SJSA1 (cell line): Measurements from ENCODE around the gene ACOXL. TPM values are rescaled to one million over a fixed set of nuclear protein-coding genes. Genes with fewer than 3 reads are reported as not detected.

Experiments
- DNase-seq, 2 experiments: peaks; one replicate each; pipeline ENCODE4 v3.0.0-alpha.2; 2015 to 2020; ENCODE audit warnings: low spot score in 2 of 2, low read depth in 1 of 2
- H3K27ac ChIP-seq: fragments of 250-450 bp; sonication (Bioruptor Pico); 2 replicates; pipeline ENCODE4 v1.5.1; 2020; ENCODE audit warnings: mild to moderate bottlenecking, moderate library complexity
- H3K27me3 ChIP-seq: fragments of 250-450 bp; sonication (Bioruptor Pico); replicated peaks from 2 replicates; pipeline ENCODE4 v1.5.1; 2020; ENCODE audit warnings: mild to moderate bottlenecking, moderate library complexity
- H3K36me3 ChIP-seq: fragments of 250-450 bp; sonication (Bioruptor Pico); 2 replicates; pipeline ENCODE4 v1.5.1; 2020; ENCODE audit warnings: mild to moderate bottlenecking
- H3K4me1 ChIP-seq: fragments of 250-450 bp; sonication (Bioruptor Pico); replicated peaks from 2 replicates; pipeline ENCODE4 v1.6.1; 2021; ENCODE audit warnings: mild to moderate bottlenecking
- H3K4me3 ChIP-seq: fragments of 250-450 bp; sonication (Bioruptor Pico); 2 replicates; pipeline ENCODE4 v1.5.1; 2020; ENCODE audit warnings: mild to moderate bottlenecking
- H3K9me3 ChIP-seq: fragments of 250-450 bp; sonication (Bioruptor Pico); replicated peaks from 2 replicates; pipeline ENCODE4 v1.5.1; 2020; ENCODE audit warnings: mild to moderate bottlenecking
- total RNA-seq: library from RNA; depleted of rRNA; stranded (reverse); fragments of >200 nt; shearing (Covaris generic); gene quantifications from 2 replicates; pipeline ENCODE4 v1.2.3, GENCODE V29; 2014

The ACOXL gene
- total RNA-seq, 1 experiment from 2014 or later: not detected

GRCh38 chr2:110802208-110802932 lies 70.0 kb downstream of the ACOXL start:
- no peak overlapping the region for H3K27ac ChIP-seq

GRCh38 chr2:110804433-110804832 lies 72.1 kb downstream of the ACOXL start:
- no peak for DNase-seq
- Histone ChIP-seq H3K4me1 (no peaks in the 10 kb centered on the region), H3K27me3 (peaks cover 23% of the 10 kb centered on the region), H3K36me3 (no peaks in the 10 kb centered on the region), H3K4me3 (no peak overlapping the region), H3K9me3 (no peaks in the 10 kb centered on the region), H3K27ac (no peak overlapping the region)

More at GRCh38 chr2:110802208-110802932, 70.0 kb downstream of the ACOXL start:
- DNase-seq: no peak
- Histone ChIP-seq H3K36me3 (no peaks in the 10 kb centered on the region), H3K4me1 (no peaks in the 10 kb centered on the region), H3K27me3 (peaks cover 28% of the 10 kb centered on the region), H3K4me3 (no peak overlapping the region), H3K9me3 (no peaks in the 10 kb centered on the region)

GRCh38 chr2:110804915-110805314 lies 72.5 kb downstream of the ACOXL start:
- H3K27me3 ChIP-seq: peaks cover 21% of the 10 kb centered on the region

GRCh38 chr2:110805894-110806452 lies 73.6 kb downstream of the ACOXL start:
- H3K4me1 ChIP-seq: no peaks in the 10 kb centered on the region
- no peaks in the 10 kb centered on the region for H3K9me3 ChIP-seq
- no peak for DNase-seq
- peaks cover 17% of the 10 kb centered on the region for H3K27me3 ChIP-seq
- no peaks in the 10 kb centered on the region for H3K36me3 ChIP-seq
- no peak overlapping the region for H3K27ac ChIP-seq
- H3K4me3 ChIP-seq: no peak overlapping the region

More at GRCh38 chr2:110804915-110805314, 72.5 kb downstream of the ACOXL start:
- Histone ChIP-seq H3K36me3 (no peaks in the 10 kb centered on the region), H3K27ac (no peak overlapping the region), H3K4me3 (no peak overlapping the region), H3K4me1 (no peaks in the 10 kb centered on the region), H3K9me3 (no peaks in the 10 kb centered on the region)
- DNase-seq: no peak

- no peak for DNase-seq
- no peaks in the 10 kb centered on the region for H3K9me3 ChIP-seq
- no peak overlapping the region for H3K4me3 ChIP-seq
- peaks cover 5% of the 10 kb centered on the region for H3K27me3 ChIP-seq
- H3K27ac ChIP-seq: no peak overlapping the region
- H3K4me1 ChIP-seq: no peaks in the 10 kb centered on the region
- H3K36me3 ChIP-seq: no peaks in the 10 kb centered on the region
Measured at GRCh38 chr2:110807522-110807921, 75.1 kb downstream of the ACOXL start.

GRCh38 chr2:110810404-110810803 lies 78.0 kb downstream of the ACOXL start:
- H3K4me1 ChIP-seq: no peaks in the 10 kb centered on the region
- no peaks in the 10 kb centered on the region for H3K27me3 ChIP-seq
- H3K36me3 ChIP-seq: no peaks in the 10 kb centered on the region
- no peak overlapping the region for H3K27ac ChIP-seq
- no peak for DNase-seq
- H3K4me3 ChIP-seq: no peak overlapping the region
- no peaks in the 10 kb centered on the region for H3K9me3 ChIP-seq

- H3K27ac ChIP-seq: no peak overlapping the region
- no peaks in the 10 kb centered on the region for H3K36me3 ChIP-seq
- no peaks in the 10 kb centered on the region; the same call in 1 of the 2 replicates for H3K27me3 ChIP-seq
- no peak for DNase-seq
- no peaks in the 10 kb centered on the region for H3K9me3 ChIP-seq
- H3K4me3 ChIP-seq: no peak overlapping the region
- H3K4me1 ChIP-seq: no peaks in the 10 kb centered on the region
Measured at GRCh38 chr2:110812726-110813645, 80.6 kb downstream of the ACOXL start.

- no peak overlapping the region for H3K27ac ChIP-seq
- H3K27me3 ChIP-seq: no peaks in the 10 kb centered on the region; the same call in 1 of the 2 replicates
- H3K4me1 ChIP-seq: no peaks in the 10 kb centered on the region
- no peaks in the 10 kb centered on the region for H3K36me3 ChIP-seq
- DNase-seq: no peak
- no peaks in the 10 kb centered on the region for H3K9me3 ChIP-seq
- no peak overlapping the region for H3K4me3 ChIP-seq
Measured at GRCh38 chr2:110813896-110814295, 81.5 kb downstream of the ACOXL start.

GRCh38 chr2:110815938-110816337 lies 83.6 kb downstream of the ACOXL start:
- H3K9me3 ChIP-seq: no peaks in the 10 kb centered on the region
- no peak overlapping the region for H3K4me3 ChIP-seq
- DNase-seq: no peak
- H3K4me1 ChIP-seq: no peaks in the 10 kb centered on the region
- peaks cover 3% of the 10 kb centered on the region; the same call in 1 of the 2 replicates for H3K27me3 ChIP-seq
- no peak overlapping the region for H3K27ac ChIP-seq
- H3K36me3 ChIP-seq: no peaks in the 10 kb centered on the region

- H3K4me1 ChIP-seq: no peaks in the 10 kb centered on the region
- peaks cover 3% of the 10 kb centered on the region; the same call in 1 of the 2 replicates for H3K27me3 ChIP-seq
- no peaks in the 10 kb centered on the region for H3K36me3 ChIP-seq
- H3K9me3 ChIP-seq: no peaks in the 10 kb centered on the region
- DNase-seq: no peak
- H3K4me3 ChIP-seq: no peak overlapping the region
- H3K27ac ChIP-seq: no peak overlapping the region
Measured at GRCh38 chr2:110816404-110817365, 84.3 kb downstream of the ACOXL start.

- DNase-seq: no peak
- no peaks in the 10 kb centered on the region for H3K4me1 ChIP-seq
- peaks cover 3% of the 10 kb centered on the region; the same call in 1 of the 2 replicates for H3K27me3 ChIP-seq
- H3K36me3 ChIP-seq: no peaks in the 10 kb centered on the region
- no peak overlapping the region for H3K27ac ChIP-seq
- no peaks in the 10 kb centered on the region for H3K9me3 ChIP-seq
- H3K4me3 ChIP-seq: no peak overlapping the region
Measured at GRCh38 chr2:110818767-110819481, 86.6 kb downstream of the ACOXL start.

- H3K27me3 ChIP-seq: peaks cover 3% of the 10 kb centered on the region; the same call in 1 of the 2 replicates
- DNase-seq: no peak
- H3K4me1 ChIP-seq: no peaks in the 10 kb centered on the region
- no peak overlapping the region for H3K27ac ChIP-seq
- H3K36me3 ChIP-seq: no peaks in the 10 kb centered on the region
- no peaks in the 10 kb centered on the region for H3K9me3 ChIP-seq
- no peak overlapping the region for H3K4me3 ChIP-seq
Measured at GRCh38 chr2:110819711-110820110, 87.3 kb downstream of the ACOXL start.
